Measurements from ENCODE around the gene MTMR3.

The MTMR3 gene

DNA sequence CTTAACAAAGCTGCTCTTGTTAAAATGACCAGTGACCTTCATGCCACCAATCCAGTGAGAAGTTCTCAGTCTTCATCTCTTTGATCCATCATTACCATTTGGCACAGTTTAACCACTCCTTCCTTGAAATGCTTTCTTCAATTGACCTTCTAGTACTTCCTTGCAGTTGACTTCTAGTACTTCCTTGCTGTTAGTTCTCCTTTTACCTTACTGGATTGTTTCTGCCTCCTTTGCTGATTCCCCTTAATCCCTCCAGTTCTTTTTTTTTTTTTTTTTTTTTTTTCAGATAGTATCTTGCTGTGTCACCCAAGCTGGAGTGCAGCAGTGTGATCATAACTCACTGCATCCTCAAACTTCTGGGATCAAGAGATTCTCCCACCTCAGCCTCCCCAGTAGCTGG is 131.3 kb downstream of the MTMR3 start:
- TF ChIP-seq EGR1 (IDR thresholded peaks at IDR 0.05) (no peak), EP300 (IDR thresholded peaks at IDR 0.05; ENCODE audit: borderline replicate concordance) (no peak), RAD21 (IDR thresholded peaks at IDR 0.05; ENCODE audit: low read depth) (no peak), TCF12 (IDR thresholded peaks at IDR 0.05; ENCODE audit: low read depth) (no peak), TAF1 (IDR thresholded peaks at IDR 0.05; ENCODE audit: low read depth) (no peak), CREB1 (IDR thresholded peaks at IDR 0.05; ENCODE audit: low read depth) (no peak), NFIC (IDR thresholded peaks at IDR 0.05) (no peak), TEAD4 (IDR thresholded peaks at IDR 0.05) (no peak), CEBPB (IDR thresholded peaks at IDR 0.05) (no peak), ZBTB7A (IDR thresholded peaks at IDR 0.05; ENCODE audit: low read depth) (no peak), YY1 (IDR thresholded peaks at IDR 0.05; ENCODE audit: low read depth) (no peak), FOXM1 (IDR thresholded peaks at IDR 0.05; ENCODE audit: borderline replicate concordance, low read depth) (no peak)
- TF ChIP-seq, protein P1, sequence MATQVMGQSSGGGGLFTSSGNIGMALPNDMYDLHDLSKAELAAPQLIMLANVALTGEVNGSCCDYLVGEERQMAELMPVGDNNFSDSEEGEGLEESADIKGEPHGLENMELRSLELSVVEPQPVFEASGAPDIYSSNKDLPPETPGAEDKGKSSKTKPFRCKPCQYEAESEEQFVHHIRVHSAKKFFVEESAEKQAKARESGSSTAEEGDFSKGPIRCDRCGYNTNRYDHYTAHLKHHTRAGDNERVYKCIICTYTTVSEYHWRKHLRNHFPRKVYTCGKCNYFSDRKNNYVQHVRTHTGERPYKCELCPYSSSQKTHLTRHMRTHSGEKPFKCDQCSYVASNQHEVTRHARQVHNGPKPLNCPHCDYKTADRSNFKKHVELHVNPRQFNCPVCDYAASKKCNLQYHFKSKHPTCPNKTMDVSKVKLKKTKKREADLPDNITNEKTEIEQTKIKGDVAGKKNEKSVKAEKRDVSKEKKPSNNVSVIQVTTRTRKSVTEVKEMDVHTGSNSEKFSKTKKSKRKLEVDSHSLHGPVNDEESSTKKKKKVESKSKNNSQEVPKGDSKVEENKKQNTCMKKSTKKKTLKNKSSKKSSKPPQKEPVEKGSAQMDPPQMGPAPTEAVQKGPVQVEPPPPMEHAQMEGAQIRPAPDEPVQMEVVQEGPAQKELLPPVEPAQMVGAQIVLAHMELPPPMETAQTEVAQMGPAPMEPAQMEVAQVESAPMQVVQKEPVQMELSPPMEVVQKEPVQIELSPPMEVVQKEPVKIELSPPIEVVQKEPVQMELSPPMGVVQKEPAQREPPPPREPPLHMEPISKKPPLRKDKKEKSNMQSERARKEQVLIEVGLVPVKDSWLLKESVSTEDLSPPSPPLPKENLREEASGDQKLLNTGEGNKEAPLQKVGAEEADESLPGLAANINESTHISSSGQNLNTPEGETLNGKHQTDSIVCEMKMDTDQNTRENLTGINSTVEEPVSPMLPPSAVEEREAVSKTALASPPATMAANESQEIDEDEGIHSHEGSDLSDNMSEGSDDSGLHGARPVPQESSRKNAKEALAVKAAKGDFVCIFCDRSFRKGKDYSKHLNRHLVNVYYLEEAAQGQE (IDR thresholded peaks at IDR 0.05; ENCODE audit: low read depth): no peak
- TF ChIP-seq, protein P2, sequence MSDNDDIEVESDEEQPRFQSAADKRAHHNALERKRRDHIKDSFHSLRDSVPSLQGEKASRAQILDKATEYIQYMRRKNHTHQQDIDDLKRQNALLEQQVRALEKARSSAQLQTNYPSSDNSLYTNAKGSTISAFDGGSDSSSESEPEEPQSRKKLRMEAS (IDR thresholded peaks at IDR 0.05): no peak
- TF ChIP-seq, protein P3, sequence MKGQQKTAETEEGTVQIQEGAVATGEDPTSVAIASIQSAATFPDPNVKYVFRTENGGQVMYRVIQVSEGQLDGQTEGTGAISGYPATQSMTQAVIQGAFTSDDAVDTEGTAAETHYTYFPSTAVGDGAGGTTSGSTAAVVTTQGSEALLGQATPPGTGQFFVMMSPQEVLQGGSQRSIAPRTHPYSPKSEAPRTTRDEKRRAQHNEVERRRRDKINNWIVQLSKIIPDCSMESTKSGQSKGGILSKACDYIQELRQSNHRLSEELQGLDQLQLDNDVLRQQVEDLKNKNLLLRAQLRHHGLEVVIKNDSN (IDR thresholded peaks at IDR 0.05): no peak

DNA sequence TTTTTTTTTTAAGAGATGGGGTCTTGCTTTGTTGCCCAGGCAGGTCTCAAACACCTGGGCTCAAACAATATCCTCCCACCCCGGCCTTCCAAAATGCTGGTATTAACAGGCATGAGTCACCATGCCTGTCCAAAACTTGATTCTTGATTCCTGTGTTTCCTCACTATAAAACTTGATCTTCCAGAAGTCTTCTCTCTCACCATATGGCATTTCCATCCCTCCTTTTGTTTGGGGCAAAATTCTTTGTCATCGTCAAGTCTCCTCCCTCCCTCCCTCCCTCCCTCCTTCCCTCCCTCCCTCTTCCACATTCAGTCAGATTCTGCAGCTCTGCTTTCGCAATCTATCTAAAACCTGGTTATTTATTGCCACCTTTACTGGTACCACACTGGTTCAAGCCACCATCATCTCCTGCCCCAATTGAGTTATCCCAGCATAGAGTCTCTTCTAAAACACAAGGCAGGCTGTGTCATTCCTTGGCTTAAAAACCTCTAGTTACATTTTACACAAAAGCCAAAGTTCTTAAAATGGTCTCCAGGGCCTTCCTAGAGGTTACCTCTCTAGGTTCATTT is 132.3 kb downstream of the MTMR3 start:
- TF ChIP-seq YY1 (IDR thresholded peaks at IDR 0.05; ENCODE audit: low read depth) (no peak), RAD21 (IDR thresholded peaks at IDR 0.05; ENCODE audit: low read depth) (no peak), CEBPB (IDR thresholded peaks at IDR 0.05) (peak; percentile 45; the same call in 1 of the 2 replicates), EGR1 (IDR thresholded peaks at IDR 0.05) (no peak), ZBTB7A (IDR thresholded peaks at IDR 0.05; ENCODE audit: low read depth) (no peak), FOXM1 (IDR thresholded peaks at IDR 0.05; ENCODE audit: borderline replicate concordance, low read depth) (no peak), TAF1 (IDR thresholded peaks at IDR 0.05; ENCODE audit: low read depth) (no peak), NFIC (IDR thresholded peaks at IDR 0.05) (no peak)

DNA sequence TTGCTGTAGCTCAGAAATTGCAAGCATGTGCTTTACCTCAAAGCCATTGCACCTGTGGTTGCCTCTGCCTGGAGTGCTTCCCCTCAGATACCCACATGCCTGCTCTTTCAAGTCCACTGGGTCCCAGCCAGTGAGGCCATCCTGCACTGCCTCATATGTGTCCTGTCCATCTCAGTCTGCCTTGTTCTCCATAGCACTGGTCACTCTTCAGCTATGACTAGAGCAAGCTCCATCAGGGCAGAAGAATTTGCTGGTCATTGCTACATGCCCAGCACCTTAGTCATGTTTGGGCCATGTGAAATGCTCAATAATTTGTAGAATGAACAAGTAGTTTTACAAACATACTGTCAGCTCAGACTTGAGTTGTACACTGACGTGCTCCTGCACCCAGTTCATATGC is 132.9 kb downstream of the MTMR3 start:
- TF ChIP-seq, protein P1 (IDR thresholded peaks at IDR 0.05; ENCODE audit: low read depth): no peak
- TF ChIP-seq YY1 (IDR thresholded peaks at IDR 0.05; ENCODE audit: low read depth) (no peak), EP300 (IDR thresholded peaks at IDR 0.05; ENCODE audit: borderline replicate concordance) (no peak), CREB1 (IDR thresholded peaks at IDR 0.05; ENCODE audit: low read depth) (no peak), TEAD4 (IDR thresholded peaks at IDR 0.05) (no peak), NFIC (IDR thresholded peaks at IDR 0.05) (no peak), TAF1 (IDR thresholded peaks at IDR 0.05; ENCODE audit: low read depth) (no peak), CEBPB (IDR thresholded peaks at IDR 0.05) (no peak), TCF12 (IDR thresholded peaks at IDR 0.05; ENCODE audit: low read depth) (no peak)

DNA sequence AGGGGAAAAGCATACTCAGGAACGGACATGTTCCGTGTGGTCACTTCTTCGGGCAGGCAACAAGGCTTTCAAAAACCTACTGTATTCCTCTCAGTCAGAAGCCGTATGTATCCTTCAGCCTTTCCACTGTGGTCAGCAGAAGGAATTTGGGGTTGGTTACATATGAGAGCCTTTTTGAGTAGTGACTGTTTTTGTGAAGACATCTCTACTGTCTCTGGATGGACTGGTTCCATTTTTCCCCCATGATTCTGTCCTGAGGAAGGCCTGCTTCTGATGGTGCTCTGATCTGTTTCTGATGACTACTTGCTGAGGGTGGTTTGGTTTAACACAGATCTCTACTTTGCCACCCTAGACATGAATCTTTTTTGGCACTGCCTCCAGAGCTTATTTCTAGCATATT is 133.6 kb downstream of the MTMR3 start:
- TF ChIP-seq, protein P2 (IDR thresholded peaks at IDR 0.05): no peak
- TF ChIP-seq FOXM1 (IDR thresholded peaks at IDR 0.05; ENCODE audit: borderline replicate concordance, low read depth) (no peak), TCF12 (IDR thresholded peaks at IDR 0.05; ENCODE audit: low read depth) (no peak), YY1 (IDR thresholded peaks at IDR 0.05; ENCODE audit: low read depth) (no peak), TEAD4 (IDR thresholded peaks at IDR 0.05) (no peak), CREB1 (IDR thresholded peaks at IDR 0.05; ENCODE audit: low read depth) (no peak), CEBPB (IDR thresholded peaks at IDR 0.05) (no peak), RAD21 (IDR thresholded peaks at IDR 0.05; ENCODE audit: low read depth) (no peak), TAF1 (IDR thresholded peaks at IDR 0.05; ENCODE audit: low read depth) (no peak), EP300 (IDR thresholded peaks at IDR 0.05; ENCODE audit: borderline replicate concordance) (no peak)
- TF ChIP-seq, protein P1 (IDR thresholded peaks at IDR 0.05; ENCODE audit: low read depth): no peak

All from Ishikawa (cell line).